MCF 10A (cell line): Measurements from ENCODE around the gene P3H1. TPM values are rescaled to one million over a fixed set of nuclear protein-coding genes. Genes with fewer than 3 reads are reported as not detected.
"Not testable (repeated sequence)": the region's sequence is repeated elsewhere in the genome, so short reads cannot be mapped to it uniquely, and the experiment has no call there.

Source experiments
- Bru-seq: library from RNA; stranded (reverse); fragments of 400-500 nt; gene quantifications from one replicate; lab custom pipeline; 2021; lab: Mats Ljungman, UMichigan
- BruChase-seq, 2 experiments: library from RNA; stranded (reverse); fragments of 400-500 nt; gene quantifications; one replicate each; lab custom pipeline; 2021; lab: Mats Ljungman, UMichigan
- BruUV-seq: library from RNA; stranded (reverse); fragments of 400-500 nt; replicated peaks from 2 replicates; lab custom pipeline; 2021; lab: Mats Ljungman, UMichigan
- CTCF ChIA-PET: fragments of 300-600 bp; sonication (Branson Sonifier 250); formaldehyde crosslinking; extraction: SDS; loops from one replicate; lab custom pipeline; 2021; ENCODE audit warnings: antibody characterized with exemption, inconsistent platforms; lab: Yijun Ruan, JAX
- POLR2A ChIA-PET: fragments of 300-600, 350-650 bp; sonication (Branson Sonifier 250); formaldehyde crosslinking; extraction: SDS; loops from one replicate; lab custom pipeline; 2020; ENCODE audit warnings: antibody characterized with exemption, inconsistent platforms; lab: Yijun Ruan, JAX
- DNase-seq: peaks from one replicate; pipeline ENCODE4 v3.0.0-alpha.2; 2018; ENCODE audit not compliant: unreplicated experiment
- H3K27ac Mint-ChIP-seq: one replicate; pipeline ENCODE4 v1.8.0; 2022; ENCODE audit warnings: mild to moderate bottlenecking, low read depth, mixed read lengths; ENCODE audit not compliant: unreplicated experiment
- H3K27me3 Mint-ChIP-seq: one replicate; pipeline ENCODE4 v1.8.0; 2022; ENCODE audit warnings: mixed read lengths; ENCODE audit not compliant: insufficient read depth, unreplicated experiment
- H3K36me3 Mint-ChIP-seq: one replicate; pipeline ENCODE4 v1.8.0; 2022; ENCODE audit warnings: mild to moderate bottlenecking, moderate library complexity, mixed read lengths; ENCODE audit not compliant: insufficient read depth, unreplicated experiment
- H3K4me1 Mint-ChIP-seq: one replicate; pipeline ENCODE4 v1.8.0; 2022; ENCODE audit warnings: mixed read lengths; ENCODE audit not compliant: insufficient read depth, unreplicated experiment
- H3K4me3 Mint-ChIP-seq: one replicate; pipeline ENCODE4 v1.8.0; 2022; ENCODE audit warnings: mild to moderate bottlenecking, moderate library complexity, mixed read lengths; ENCODE audit not compliant: unreplicated experiment
- H3K9me3 Mint-ChIP-seq: one replicate; pipeline ENCODE4 v1.8.0; 2022; ENCODE audit warnings: mixed read lengths; ENCODE audit not compliant: unreplicated experiment
- intact Hi-C: fragments of 100-400 bp; cut with micrococcal nuclease; formaldehyde crosslinking; loops from 2 replicates; pipeline ENCODE4 v1.14.1; 2022
- long read RNA-seq: library from polyadenylated mRNA; stranded (forward); transcript quantifications from one replicate; pipeline ENCODE4 v2.0.0, GENCODE V29; 2022
- total RNA-seq: library from RNA; stranded (reverse); gene quantifications from 2 replicates; pipeline ENCODE4 v1.2.3, GENCODE V29; 2022
- TF ChIP-seq, protein P1 (sequence below): fragments of 200-600 bp; IDR thresholded peaks from one replicate; pipeline ENCODE4 v1.8.0; 2022; ENCODE audit warnings: antibody characterized with exemption, mild to moderate bottlenecking; ENCODE audit not compliant: unreplicated experiment

Gene P3H1
- total RNA-seq (36.1 and 57.2 TPM in 2 replicates), Bru-seq, nascent RNA (percentile 50 among the genes with signal in this experiment), BruChase-seq, experiment 1, labeled RNA remaining after a 6-hour chase (percentile 65 among the genes with signal in this experiment), BruChase-seq, experiment 2, labeled RNA remaining after a 2-hour chase (percentile 59 among the genes with signal in this experiment)
- long read RNA-seq, transcript P3H1-204 (15 exons, 2,705 nt) = minor isoform, 10 of 111 reads
- long read RNA-seq, transcript P3H1-202 (15 exons, 2,585 nt) = major isoform, 76 of 111 reads
- long read RNA-seq, partial matches to known transcripts = 11 of 111 reads
- long read RNA-seq, other reads (novel, unspliced or antisense) = 11 of 111 reads

DNA sequence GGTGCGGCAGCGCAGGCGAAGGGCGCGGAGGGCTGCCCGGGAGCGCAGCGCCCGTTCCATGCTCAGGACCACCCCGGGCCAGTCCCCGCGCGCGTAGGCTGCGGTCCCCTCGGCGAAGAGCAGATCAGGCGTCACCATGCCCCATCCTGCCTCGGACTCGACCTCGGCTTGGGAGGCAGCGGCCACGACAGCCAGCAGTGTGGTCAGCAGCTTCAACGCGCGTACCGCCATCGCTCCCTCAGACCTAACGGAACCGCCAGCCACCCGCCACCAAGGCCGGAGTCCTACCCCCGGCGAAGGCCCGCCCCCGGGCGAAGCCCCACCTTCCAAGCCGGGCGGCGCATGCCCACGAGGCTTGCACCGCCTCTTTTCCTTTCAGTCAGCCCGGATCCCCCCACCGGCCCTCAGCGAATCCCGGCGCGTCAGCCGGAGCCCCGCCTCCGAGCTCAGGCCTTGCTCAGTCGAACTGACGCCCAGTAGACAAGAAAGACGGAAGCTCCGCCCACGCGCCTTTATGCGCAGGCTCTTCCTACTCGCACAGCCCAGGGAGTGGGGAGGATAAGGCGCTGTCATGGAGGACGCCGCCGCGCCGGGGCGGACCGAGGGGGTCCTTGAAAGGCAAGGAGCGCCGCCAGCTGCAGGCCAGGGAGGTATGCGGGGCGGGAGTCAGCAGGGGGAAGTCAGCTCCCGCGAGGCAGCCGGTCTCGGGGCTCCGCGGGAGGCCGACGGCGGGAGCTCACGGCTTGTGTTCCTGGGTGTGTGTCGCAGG, at the start of gene P3H1, which contains the start of gene C1orf50:
TSS of gene P3H1 (minus strand) at position 288 of the 769 bp plus-strand sequence. CDS start at position 231, 57 bp downstream.
TSS of gene C1orf50 (plus strand) at position 509 of the 769 bp plus-strand sequence. CDS start at position 572, 63 bp downstream.
- Mint-ChIP-seq H3K4me3 (no peak within 1 kb of the TSS), H3K27me3 (no peaks in the 10 kb centered on the region), H3K36me3 (peaks cover 16% of the 10 kb centered on the region), H3K27ac (no peak within 1 kb of the TSS), H3K9me3 (no peaks in the 10 kb centered on the region), H3K4me1 (peaks cover 6% of the 10 kb centered on the region)
- intact Hi-C loops = no loop called here
- POLR2A ChIA-PET = interaction anchor here (0.5 to 4.2 kb wide), 43 partner anchors 9 to 698 kb away, joined by 3 to 104 read pairs (median 4); partner anchors contain the start of genes CCDC30, ERMAP, PPIH and SVBP
- CTCF ChIA-PET = interaction anchor here (0.6 to 2.0 kb wide), 17 partner anchors 9 to 950 kb away, joined by 3 to 15 read pairs (median 4); no protein-coding TSS in a partner anchor
- TF ChIP-seq, protein P1, sequence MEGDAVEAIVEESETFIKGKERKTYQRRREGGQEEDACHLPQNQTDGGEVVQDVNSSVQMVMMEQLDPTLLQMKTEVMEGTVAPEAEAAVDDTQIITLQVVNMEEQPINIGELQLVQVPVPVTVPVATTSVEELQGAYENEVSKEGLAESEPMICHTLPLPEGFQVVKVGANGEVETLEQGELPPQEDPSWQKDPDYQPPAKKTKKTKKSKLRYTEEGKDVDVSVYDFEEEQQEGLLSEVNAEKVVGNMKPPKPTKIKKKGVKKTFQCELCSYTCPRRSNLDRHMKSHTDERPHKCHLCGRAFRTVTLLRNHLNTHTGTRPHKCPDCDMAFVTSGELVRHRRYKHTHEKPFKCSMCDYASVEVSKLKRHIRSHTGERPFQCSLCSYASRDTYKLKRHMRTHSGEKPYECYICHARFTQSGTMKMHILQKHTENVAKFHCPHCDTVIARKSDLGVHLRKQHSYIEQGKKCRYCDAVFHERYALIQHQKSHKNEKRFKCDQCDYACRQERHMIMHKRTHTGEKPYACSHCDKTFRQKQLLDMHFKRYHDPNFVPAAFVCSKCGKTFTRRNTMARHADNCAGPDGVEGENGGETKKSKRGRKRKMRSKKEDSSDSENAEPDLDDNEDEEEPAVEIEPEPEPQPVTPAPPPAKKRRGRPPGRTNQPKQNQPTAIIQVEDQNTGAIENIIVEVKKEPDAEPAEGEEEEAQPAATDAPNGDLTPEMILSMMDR = no peak
- BruUV-seq = TSS peak; percentile 68
- peak; percentile 99 for DNase-seq

DNA sequence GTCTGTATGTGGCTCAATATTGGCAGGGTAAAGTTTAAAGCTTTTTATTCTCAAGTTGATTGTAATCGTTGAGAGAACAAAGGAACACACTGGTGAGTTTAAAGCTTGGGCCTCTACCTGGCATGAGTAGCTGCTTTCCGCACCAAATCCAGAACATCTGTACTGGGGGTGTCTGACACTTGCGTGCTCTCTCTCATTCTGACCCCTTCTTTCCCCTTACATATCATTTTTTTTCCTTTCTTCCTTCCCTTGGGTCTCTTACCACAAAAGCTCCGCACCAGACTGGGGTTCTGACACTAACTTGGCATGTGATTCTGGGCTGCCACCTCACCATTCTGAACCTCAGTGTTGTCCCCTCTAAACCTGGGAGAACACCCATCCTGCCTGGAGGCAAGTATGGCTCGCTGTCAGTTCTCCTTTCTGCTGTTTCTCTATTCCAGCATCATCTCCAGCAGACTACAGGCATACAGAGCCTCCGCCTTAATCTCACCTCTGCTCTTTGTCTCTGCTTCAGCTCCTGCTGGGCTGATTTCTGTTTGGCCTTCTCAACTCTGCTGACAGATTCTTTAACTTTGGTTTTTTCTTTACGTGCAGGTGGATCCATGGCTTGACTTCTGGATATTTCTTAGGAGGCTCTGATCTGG, 49.2 kb upstream of the P3H1 start:
- Mint-ChIP-seq H3K27ac (peak overlapping the region; percentile 74), H3K4me3 (peak overlapping the region; percentile 71), H3K4me1 (peaks cover 21% of the 10 kb centered on the region), H3K9me3 (no peaks in the 10 kb centered on the region), H3K27me3 (no peaks in the 10 kb centered on the region), H3K36me3 (peaks cover 10% of the 10 kb centered on the region)
- TF ChIP-seq, protein P1 = no peak
- ChIA-PET CTCF (interaction anchor here (0.5 to 1.0 kb wide), 3 partner anchors 39 to 1299 kb away, joined by 3 to 4 read pairs (median 3); no protein-coding TSS in a partner anchor), POLR2A (interaction anchor here (0.6 to 11.5 kb wide), 19 partner anchors 9 to 538 kb away, joined by 3 to 88 read pairs (median 4); partner anchors contain the start of genes C1orf50, P3H1, PPIH and ZNF691)
- DNase-seq = peak; percentile 3
- intact Hi-C loops = no loop called here
- TSS peak; percentile 56 for BruUV-seq

DNA sequence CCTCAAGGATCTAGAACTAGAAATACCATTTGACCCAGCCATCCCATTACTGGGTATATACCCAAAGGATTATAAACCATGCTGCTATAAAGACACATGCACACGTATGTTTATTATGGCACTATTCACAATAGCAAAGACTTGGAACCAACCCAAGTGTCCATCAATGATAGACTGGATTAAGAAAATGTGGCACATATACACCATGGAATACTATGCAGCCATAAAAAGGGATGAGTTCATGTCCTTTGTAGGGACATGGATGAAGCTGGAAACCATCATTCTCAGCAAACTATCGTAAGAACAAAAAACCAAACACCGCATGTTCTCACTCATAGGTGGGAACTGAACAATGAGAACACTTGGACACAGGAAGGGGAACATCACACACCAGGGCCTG, 48.0 kb upstream of the P3H1 start:
- H3K9me3 Mint-ChIP-seq, BruUV-seq, H3K27ac Mint-ChIP-seq, intact Hi-C loops, H3K27me3 Mint-ChIP-seq, H3K4me3 Mint-ChIP-seq, DNase-seq: not testable (repeated sequence)
- H3K4me1 Mint-ChIP-seq = peaks cover 15% of the 10 kb centered on the region
- ChIA-PET POLR2A (interaction anchor here (3.8 to 11.5 kb wide), 2 partner anchors 31 to 48 kb away, joined by 56 to 88 read pairs; partner anchors contain the start of genes C1orf50, P3H1 and ZNF691), CTCF (interaction anchor here (0.5 to 0.6 kb wide), 2 partner anchors 258 to 575 kb away, joined by 3 read pairs; partner anchors contain the start of genes MED8 and SZT2)
- peaks cover 10% of the 10 kb centered on the region for H3K36me3 Mint-ChIP-seq
